ENCODE measurements around the gene HDAC11. TPM values are rescaled to one million over a fixed set of nuclear protein-coding genes. Genes with fewer than 3 reads are reported as not detected.

Gene HDAC11
- total and polyA plus RNA-seq, 4 donors = 12.3 to 17.3 (median 15.0) TPM

GRCh38 chr3:13463618-13464400 lies 16.3 kb upstream of the HDAC11 start:
- Histone ChIP-seq H3K27ac (ENCODE audit: low read depth in 1 of 2, low read length in 1 of 2) (no peak overlapping the region), H3K4me3 (no peak overlapping the region), H3K4me1 (ENCODE audit: control insufficient read depth in 5 of 5, insufficient read depth in 5 of 5, low read length in 5 of 5) (peaks cover 0 to 3% (median 0%) of the 10 kb centered on the region in 5 donors), H3K9me3 (ENCODE audit: control insufficient read depth in 4 of 4, insufficient read depth in 3 of 4, low read length in 3 of 4) (no peaks in the 10 kb centered on the region), H3K27me3 (ENCODE audit: control insufficient read depth in 3 of 3, insufficient read depth in 3 of 3, low read length in 2 of 3) (no peaks in the 10 kb centered on the region), H3K36me3 (ENCODE audit: control insufficient read depth in 4 of 4, insufficient read depth in 4 of 4, low read length in 4 of 4) (no peaks in the 10 kb centered on the region), H3K9ac (ENCODE audit: insufficient read depth in 1 of 2, low read length in 2 of 2) (no peak overlapping the region)
- peak in 2 of 3 donors; percentile 33 to 56 for DNase-seq
- TF ChIP-seq CTCF (IDR thresholded peaks at IDR 0.05; ENCODE audit: control extremely low read depth, extremely low read depth) = no peak
- 78 to 85% methylated on average over 11 of the region's 11 CpGs for WGBS, 2 donors
- ATAC-seq (ENCODE audit: insufficient read depth, low FRiP score) = no peak

GRCh38 chr3:13465236-13465873 lies 14.8 kb upstream of the HDAC11 start:
- TF ChIP-seq CTCF (IDR thresholded peaks at IDR 0.05; ENCODE audit: control extremely low read depth, extremely low read depth) = no peak
- 61 to 66% methylated on average over 4 of the region's 4 CpGs for WGBS, 2 donors
- Histone ChIP-seq H3K36me3 (ENCODE audit: control insufficient read depth in 4 of 4, insufficient read depth in 4 of 4, low read length in 4 of 4) (no peaks in the 10 kb centered on the region), H3K27me3 (ENCODE audit: control insufficient read depth in 3 of 3, insufficient read depth in 3 of 3, low read length in 2 of 3) (no peaks in the 10 kb centered on the region), H3K4me1 (ENCODE audit: control insufficient read depth in 5 of 5, insufficient read depth in 5 of 5, low read length in 5 of 5) (no peaks in the 10 kb centered on the region), H3K9ac (ENCODE audit: insufficient read depth in 1 of 2, low read length in 2 of 2) (no peak overlapping the region), H3K4me3 (no peak overlapping the region), H3K9me3 (ENCODE audit: control insufficient read depth in 4 of 4, insufficient read depth in 3 of 4, low read length in 3 of 4) (no peaks in the 10 kb centered on the region), H3K27ac (ENCODE audit: low read depth in 1 of 2, low read length in 1 of 2) (no peak overlapping the region)
- ATAC-seq (ENCODE audit: insufficient read depth, low FRiP score) (no peak), DNase-seq (peak in 2 of 3 donors; percentile 42 to 50)

- Histone ChIP-seq H3K4me1 (ENCODE audit: control insufficient read depth in 5 of 5, insufficient read depth in 5 of 5, low read length in 5 of 5) (no peaks in the 10 kb centered on the region), H3K36me3 (ENCODE audit: control insufficient read depth in 4 of 4, insufficient read depth in 4 of 4, low read length in 4 of 4) (no peaks in the 10 kb centered on the region), H3K27me3 (ENCODE audit: control insufficient read depth in 3 of 3, insufficient read depth in 3 of 3, low read length in 2 of 3) (no peaks in the 10 kb centered on the region), H3K4me3 (no peak overlapping the region), H3K9ac (ENCODE audit: insufficient read depth in 1 of 2, low read length in 2 of 2) (no peak overlapping the region), H3K27ac (ENCODE audit: low read depth in 1 of 2, low read length in 1 of 2) (no peak overlapping the region), H3K9me3 (ENCODE audit: control insufficient read depth in 4 of 4, insufficient read depth in 3 of 4, low read length in 3 of 4) (no peaks in the 10 kb centered on the region)
- 73 to 92% methylated on average over 4 of the region's 4 CpGs for WGBS, 2 donors
- ATAC-seq (ENCODE audit: insufficient read depth, low FRiP score) (no peak), DNase-seq (no peak)
- TF ChIP-seq CTCF (IDR thresholded peaks at IDR 0.05; ENCODE audit: control extremely low read depth, extremely low read depth) = no peak
These were observed 13.3 kb upstream of the HDAC11 start for GRCh38 chr3:13466781-13467180.

Data from lung (tissue), 12 donors.